IMR-90 (cell line): ENCODE data around the gene ZNF669. TPM values are rescaled to one million over a fixed set of nuclear protein-coding genes. Genes with fewer than 3 reads are reported as not detected.

Source experiments
- ATAC-seq: fragments of 200-7000 bp; cut with Tn5 transposase; 2 replicates; pipeline ENCODE4 v1.9.1; 2020; ENCODE audit warnings: low read depth, mild to moderate bottlenecking, moderate library complexity
- BruUV-seq: library from RNA; stranded (reverse); fragments of 400-500 nt; replicated peaks from 2 replicates; lab custom pipeline; 2021; lab: Mats Ljungman, UMichigan
- CTCF ChIA-PET: fragments of 300-600 bp; formaldehyde crosslinking; extraction: SDS; loops from one replicate; lab custom pipeline; 2021; ENCODE audit warnings: antibody characterized with exemption; lab: Yijun Ruan, JAX
- POLR2A ChIA-PET: fragments of 300-600 bp; sonication (Branson Sonifier 250); formaldehyde crosslinking; loops from one replicate; lab custom pipeline; 2022; ENCODE audit warnings: antibody characterized with exemption; ENCODE audit not compliant: unreplicated experiment; lab: Charles Lee
- DNase-seq: peaks from one replicate; pipeline ENCODE4 v3.0.0; 2013
- H2AFZ ChIP-seq: replicated peaks from 2 replicates; pipeline ENCODE3; 2013; ENCODE audit warnings: low read length, mild to moderate bottlenecking; ENCODE audit not compliant: poor library complexity
- H2AK5ac ChIP-seq: 2 replicates; pipeline ENCODE4 v1.6.1; 2013; ENCODE audit warnings: low read depth, low read length, inconsistent platforms
- H2AK9ac ChIP-seq: replicated peaks from 2 replicates; pipeline ENCODE3; 2013; ENCODE audit warnings: mild to moderate bottlenecking, low read depth, low read length, moderate library complexity; ENCODE audit not compliant: poor library complexity
- H2BK120ac ChIP-seq: 2 replicates; pipeline ENCODE4 v1.6.1; 2013; ENCODE audit warnings: low read depth, low read length, inconsistent platforms
- H2BK15ac ChIP-seq: 3 replicates; pipeline ENCODE4 v1.6.1; 2013; ENCODE audit warnings: low read depth, low read length, inconsistent platforms
- H2BK20ac ChIP-seq: 2 replicates; pipeline ENCODE4 v1.6.1; 2013; ENCODE audit warnings: low read depth, mild to moderate bottlenecking, inconsistent platforms, low read length, moderate library complexity
- H2BK5ac ChIP-seq: 2 replicates; pipeline ENCODE4 v1.6.1; 2013; ENCODE audit warnings: mild to moderate bottlenecking, low read depth, low read length, inconsistent platforms; ENCODE audit not compliant: poor library complexity, severe bottlenecking
- H3K14ac ChIP-seq: replicated peaks from 2 replicates; pipeline ENCODE4 v1.6.1; 2013; ENCODE audit warnings: low read depth, low read length, inconsistent platforms
- H3K18ac ChIP-seq: 2 replicates; pipeline ENCODE4 v1.6.1; 2013; ENCODE audit warnings: low read depth, low read length, control low read depth
- H3K23ac ChIP-seq: 2 replicates; pipeline ENCODE4 v1.6.1; 2013; ENCODE audit warnings: low read depth, low read length, inconsistent platforms
- H3K27ac ChIP-seq: 2 replicates; pipeline ENCODE4 v1.5.1; 2013; ENCODE audit warnings: mild to moderate bottlenecking, control low read depth, low read length; ENCODE audit not compliant: insufficient read depth
- H3K27me3 ChIP-seq: 2 replicates; pipeline ENCODE4 v1.6.1; 2013; ENCODE audit warnings: low read length; ENCODE audit not compliant: control insufficient read depth, insufficient read depth
- H3K36me3 ChIP-seq: 2 replicates; pipeline ENCODE4 v1.6.1; 2013; ENCODE audit warnings: low read length, mixed read lengths; ENCODE audit not compliant: control insufficient read depth, insufficient read depth
- H3K4ac ChIP-seq: 2 replicates; pipeline ENCODE4 v1.6.1; 2013; ENCODE audit warnings: low read depth, low read length, inconsistent platforms
- H3K4me1 ChIP-seq: 2 replicates; pipeline ENCODE4 v1.6.1; 2013; ENCODE audit warnings: low read length, mixed read lengths; ENCODE audit not compliant: control insufficient read depth, insufficient read depth
- H3K4me2 ChIP-seq: 2 replicates; pipeline ENCODE4 v1.6.1; 2013; ENCODE audit warnings: low read depth, mild to moderate bottlenecking, control low read depth, low read length, moderate library complexity
- H3K4me3 ChIP-seq: 2 replicates; pipeline ENCODE4 v1.5.1; 2013; ENCODE audit warnings: low read depth, mild to moderate bottlenecking, control low read depth, low read length, moderate library complexity; ENCODE audit not compliant: insufficient read depth
- H3K56ac ChIP-seq: 2 replicates; pipeline ENCODE4 v1.6.1; 2013; ENCODE audit warnings: low read length, inconsistent platforms; ENCODE audit not compliant: insufficient read depth; ENCODE audit errors: extremely low read depth
- H3K79me1 ChIP-seq, 2 experiments: 2 replicates each; pipeline ENCODE4 v1.6.1; 2013; ENCODE audit warnings: low read length in 2 of 2, inconsistent platforms in 1 of 2, low read depth in 1 of 2
- H3K9ac ChIP-seq: 2 replicates; pipeline ENCODE4 v1.6.1; 2013; ENCODE audit warnings: low read depth, low read length, control low read depth
- H3K9me1 ChIP-seq: 2 replicates; pipeline ENCODE4 v1.6.1; 2013; ENCODE audit warnings: low read length, inconsistent platforms; ENCODE audit not compliant: insufficient read depth
- H3K9me3 ChIP-seq: 2 replicates; pipeline ENCODE4 v1.6.1; 2013; ENCODE audit warnings: low read length; ENCODE audit not compliant: control insufficient read depth, insufficient read depth
- H4K20me1 ChIP-seq: 2 replicates; pipeline ENCODE4 v1.6.1; 2013; ENCODE audit warnings: low read length, inconsistent platforms; ENCODE audit not compliant: insufficient read depth
- H4K5ac ChIP-seq: 2 replicates; pipeline ENCODE4 v1.6.1; 2013; ENCODE audit warnings: mild to moderate bottlenecking, low read depth, low read length, control low read depth
- H4K8ac ChIP-seq, 2 experiments: 2 replicates each; pipeline ENCODE4 v1.6.1; 2013; ENCODE audit warnings: low read depth in 2 of 2, low read length in 2 of 2, control low read depth in 1 of 2, inconsistent platforms in 1 of 2
- H4K91ac ChIP-seq: 2 replicates; pipeline ENCODE4 v1.6.1; 2013; ENCODE audit warnings: low read depth, low read length, inconsistent platforms; ENCODE audit not compliant: insufficient read depth
- CEBPB ChIP-seq: IDR thresholded peaks from 2 replicates; pipeline ENCODE4 v1.6.1; 2012; ENCODE audit warnings: low read depth, low read length, improper control_type of control experiment
- FOS ChIP-seq: fragments of 150-350 bp; IDR thresholded peaks from 2 replicates; pipeline ENCODE4 v1.6.1; 2016; ENCODE audit warnings: low read depth, low read length
- MAZ ChIP-seq: IDR thresholded peaks from 2 replicates; pipeline ENCODE4 v1.6.1; 2012; ENCODE audit warnings: low read depth, mild to moderate bottlenecking, low read length, improper control_type of control experiment, moderate library complexity, borderline replicate concordance
- MXI1 ChIP-seq: IDR thresholded peaks from 2 replicates; pipeline ENCODE4 v1.6.1; 2012; ENCODE audit warnings: low read depth, mild to moderate bottlenecking, low read length, moderate library complexity, borderline replicate concordance
- POLR2A ChIP-seq: IDR thresholded peaks from 2 replicates; pipeline ENCODE4 v1.6.1; 2012; ENCODE audit warnings: mild to moderate bottlenecking, low read depth, low read length
- RAD21 ChIP-seq: IDR thresholded peaks from 2 replicates; pipeline ENCODE4 v1.6.1; 2012; ENCODE audit warnings: low read length, improper control_type of control experiment
- WGBS, 2 experiments: methylation state at CpG; one replicate each; pipeline versions ENCODE4 v1.1.5 to v1.1.7; 2013; ENCODE audit warnings: missing lambda C conversion rate in 2 of 2; ENCODE audit not compliant: insufficient read length in 1 of 2; ENCODE audit errors: extremely low coverage in 2 of 2; 5-methylcytosine and 5-hydroxymethylcytosine counted together
- dilution Hi-C: fragments of 300-500 bp; cut with HindIII; formaldehyde crosslinking; loops from one replicate; pipeline ENCODE4 v1.14.3; 2018; ENCODE audit warnings: low sequenced_read_pairs; ENCODE audit not compliant: unreplicated experiment
- in situ Hi-C: fragments of 300-500 bp; cut with MboI; formaldehyde crosslinking; loops from 3 replicates; pipeline ENCODE4 v1.14.3; 2019; ENCODE audit warnings: low sequenced_read_pairs, inconsistent platforms, mixed read lengths
- intact Hi-C: fragments of 100-400 bp; cut with micrococcal nuclease; formaldehyde crosslinking; loops from 2 replicates; pipeline ENCODE4 v1.10.0; 2022
- polyA plus RNA-seq, 3 experiments: library from polyadenylated mRNA; depleted of rRNA; stranded (reverse); fragments of >200 nt; gene quantifications; 2 replicates each; pipeline ENCODE4 v1.2.3, GENCODE V29; 2012; ENCODE audit warnings: low replicate concordance in 1 of 3
- total RNA-seq: library from RNA; depleted of rRNA; stranded (reverse); fragments of >200 nt; gene quantifications from 2 replicates; pipeline ENCODE4 v1.2.3, GENCODE V29; 2012

ZNF669 gene
- total and polyA plus RNA-seq, 2 of the 4 experiments (the other 2 are of a cell fraction): 3.8 to 10.8 TPM

DNA sequence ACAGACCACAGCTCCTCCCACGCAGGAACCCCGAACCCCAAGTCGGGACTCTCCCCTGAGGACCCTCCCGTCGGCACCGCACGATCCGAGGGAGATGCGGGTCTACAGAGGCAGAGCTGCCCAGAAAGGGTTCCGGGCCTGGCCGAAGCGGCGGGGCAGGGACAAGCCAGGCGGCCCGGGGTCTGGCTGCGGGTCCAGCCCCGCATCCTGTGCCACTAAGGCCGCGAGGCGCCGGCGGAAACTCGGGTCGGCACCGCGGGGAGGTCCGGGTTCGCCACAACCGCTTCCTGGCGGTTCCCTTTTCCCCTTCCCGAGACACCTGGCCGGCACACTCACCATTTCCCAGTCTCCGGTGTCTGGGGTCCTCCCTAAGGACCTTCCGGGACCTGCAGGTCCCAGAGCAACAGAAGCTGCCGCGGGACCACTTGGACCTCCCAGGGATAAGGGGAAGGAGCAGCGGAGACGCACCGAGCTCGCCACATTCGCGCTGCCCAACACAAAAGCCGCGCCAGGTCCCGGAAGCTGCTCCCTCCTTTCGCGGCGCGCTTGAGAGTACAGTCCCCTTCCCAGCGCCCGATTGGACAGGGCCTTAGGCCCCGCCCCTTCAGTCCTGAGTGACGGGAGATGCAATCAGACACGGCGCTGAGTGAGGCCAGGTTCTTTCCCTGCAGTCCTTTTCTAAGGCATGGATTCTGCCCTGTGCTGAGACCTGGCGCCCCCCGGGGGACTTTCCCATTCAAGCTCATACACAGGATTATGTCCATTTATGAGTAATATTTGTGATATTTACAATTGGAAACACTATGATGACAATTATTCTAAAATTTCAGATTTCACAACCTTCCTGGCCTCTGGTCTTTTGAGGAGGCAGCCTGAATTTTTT lies 25.7 kb downstream of the ZNF669 start, which contains the start of gene ZNF670:
ZNF670 (minus strand) TSS at position 554 of the 883 bp plus-strand sequence; CDS start at position 339, 215 bp downstream.
- peak; percentile 20; the same call in 1 of the 2 replicates for TF ChIP-seq MXI1
- TF ChIP-seq RAD21: no peak
- TF ChIP-seq POLR2A: peak; percentile 81
- no peak for TF ChIP-seq FOS
- peak; percentile 64; the same call in 1 of the 2 replicates for TF ChIP-seq CEBPB
- TF ChIP-seq MAZ: peak; percentile 47; the same call in 1 of the 2 replicates
- CTCF ChIA-PET: interaction anchor here (0.7 kb wide), 2 partner anchors 102 to 1653 kb away, joined by 3 to 6 read pairs; no protein-coding TSS in a partner anchor
- BruUV-seq: no TSS peak

More for the DNA sequence above, 25.7 kb downstream of the ZNF669 start, which contains the start of gene ZNF670:
- Histone ChIP-seq H2BK5ac (peak within 1 kb of the TSS; percentile 63), H2BK15ac (no peak within 1 kb of the TSS), H3K79me1 (peaks cover 25 to 27% of the 10 kb centered on the region in 2 experiments; a peak in 3 of 4 replicates), H3K4me1 (peaks cover 4% of the 10 kb centered on the region; the same call in 1 of the 2 replicates), H3K4ac (peak within 1 kb of the TSS; percentile 57; the same call in 1 of the 2 replicates), H3K36me3 (no peaks in the 10 kb centered on the region; the same call in 1 of the 2 replicates), H3K4me2 (peak within 1 kb of the TSS; percentile 99), H3K9me3 (no peaks in the 10 kb centered on the region), H2AFZ (peak within 1 kb of the TSS; percentile 98), H2AK9ac (peak within 1 kb of the TSS; percentile 92), H3K23ac (peak within 1 kb of the TSS; percentile 89), H2BK20ac (no peak within 1 kb of the TSS), H3K9ac (peak within 1 kb of the TSS; percentile 86), H2AK5ac (no peak within 1 kb of the TSS), H4K91ac (no peak within 1 kb of the TSS; the same call in 1 of the 2 replicates), H3K4me3 (peak within 1 kb of the TSS; percentile 91), H3K18ac (peak within 1 kb of the TSS; percentile 3; the same call in 1 of the 2 replicates), H3K56ac (peak within 1 kb of the TSS; percentile 47; the same call in 1 of the 2 replicates), H3K9me1 (no peaks in the 10 kb centered on the region), H4K8ac (peak within 1 kb of the TSS in 1 of 2 experiments; percentile 48; a peak in 1 of 4 replicates), H3K14ac (0 out of 2 replicates have a peak within 1 kb of the TSS, but pooled peaks have one; percentile 48), H4K20me1 (no peaks in the 10 kb centered on the region), H3K27me3 (no peaks in the 10 kb centered on the region), H3K27ac (peak within 1 kb of the TSS; percentile 70), H2BK120ac (peak within 1 kb of the TSS; percentile 51; the same call in 1 of the 2 replicates), H4K5ac (0 out of 2 replicates have a peak within 1 kb of the TSS, but pooled peaks have one; percentile 16)
- POLR2A ChIA-PET: no interaction called here
- ATAC-seq (peak; percentile 100), DNase-seq (peak; percentile 94)
- intact Hi-C loops: no loop called here
- dilution Hi-C loops: no loop called here
- in situ Hi-C loops: no loop called here
- 0% methylated on average over 10 of the region's 57 CpGs; no CpG with 5 or more reads in 1 of the 2 experiments for WGBS, 2 experiments
